ENCODE measurements around the gene ERF. TPM values are rescaled to one million over a fixed set of nuclear protein-coding genes. Genes with fewer than 3 reads are reported as not detected.

The ERF gene
- total RNA-seq, 6 experiments from 2014 or later: 74.7 to 87.8 (median 78.8) TPM

DNA sequence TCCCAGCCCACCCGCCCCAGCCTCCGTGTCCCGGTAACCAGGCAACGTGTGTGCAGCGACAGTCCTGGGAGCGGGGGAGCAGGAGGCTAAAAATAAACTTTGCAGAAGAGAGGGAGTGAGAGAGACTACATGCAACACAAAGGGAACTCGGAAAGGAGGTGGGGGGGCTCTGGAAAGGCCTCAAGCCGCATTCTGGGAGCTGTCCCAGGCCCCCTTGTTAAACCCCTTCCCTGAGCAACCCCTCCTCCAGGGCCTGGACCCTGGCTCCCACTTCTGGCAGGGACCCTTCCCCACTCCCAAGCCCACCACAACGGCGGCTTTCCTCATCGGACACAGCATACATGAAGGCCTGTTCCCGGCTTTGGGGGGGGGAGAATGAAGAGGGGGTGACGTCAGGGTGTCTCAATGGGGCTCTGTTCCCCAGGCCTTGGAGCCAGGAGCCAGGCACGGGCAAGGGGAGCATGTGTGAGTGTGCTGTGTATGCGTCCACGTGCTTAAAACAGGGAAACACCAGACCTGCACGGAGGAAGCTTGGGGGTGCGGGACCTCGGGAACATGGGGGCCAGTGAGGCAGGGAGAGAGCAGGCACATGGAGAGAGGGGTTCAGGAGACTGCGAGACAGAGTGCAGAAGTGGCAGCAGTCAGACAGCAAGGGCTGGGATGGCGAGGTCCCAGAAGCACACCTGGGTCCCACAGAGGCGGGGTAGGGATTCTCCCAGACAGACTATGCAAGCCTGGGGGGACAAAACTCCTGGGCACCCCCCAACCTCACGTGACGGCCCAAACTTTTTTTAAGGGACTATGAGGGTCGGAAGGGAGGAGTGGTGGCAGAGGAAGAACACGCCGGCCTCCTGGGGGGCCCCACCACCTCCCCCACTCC is 2.3 kb downstream of the ERF start:
- peaks cover 3% of the 10 kb centered on the region; the same call in 1 of the 2 replicates for H3K27me3 Mint-ChIP-seq (ENCODE audit: insufficient read depth)
- peaks cover 40% of the 10 kb centered on the region for H3K4me1 Mint-ChIP-seq (ENCODE audit: low read depth)
- H3K36me3 Mint-ChIP-seq (ENCODE audit: low read depth): peaks cover 9% of the 10 kb centered on the region
- TF ChIP-seq, protein P1, sequence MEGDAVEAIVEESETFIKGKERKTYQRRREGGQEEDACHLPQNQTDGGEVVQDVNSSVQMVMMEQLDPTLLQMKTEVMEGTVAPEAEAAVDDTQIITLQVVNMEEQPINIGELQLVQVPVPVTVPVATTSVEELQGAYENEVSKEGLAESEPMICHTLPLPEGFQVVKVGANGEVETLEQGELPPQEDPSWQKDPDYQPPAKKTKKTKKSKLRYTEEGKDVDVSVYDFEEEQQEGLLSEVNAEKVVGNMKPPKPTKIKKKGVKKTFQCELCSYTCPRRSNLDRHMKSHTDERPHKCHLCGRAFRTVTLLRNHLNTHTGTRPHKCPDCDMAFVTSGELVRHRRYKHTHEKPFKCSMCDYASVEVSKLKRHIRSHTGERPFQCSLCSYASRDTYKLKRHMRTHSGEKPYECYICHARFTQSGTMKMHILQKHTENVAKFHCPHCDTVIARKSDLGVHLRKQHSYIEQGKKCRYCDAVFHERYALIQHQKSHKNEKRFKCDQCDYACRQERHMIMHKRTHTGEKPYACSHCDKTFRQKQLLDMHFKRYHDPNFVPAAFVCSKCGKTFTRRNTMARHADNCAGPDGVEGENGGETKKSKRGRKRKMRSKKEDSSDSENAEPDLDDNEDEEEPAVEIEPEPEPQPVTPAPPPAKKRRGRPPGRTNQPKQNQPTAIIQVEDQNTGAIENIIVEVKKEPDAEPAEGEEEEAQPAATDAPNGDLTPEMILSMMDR (IDR thresholded peaks at IDR 0.05): no peak
- DNase-seq: peak; percentile 66
- H3K9me3 Mint-ChIP-seq: no peaks in the 10 kb centered on the region; the same call in 1 of the 2 replicates
- peak overlapping the region; percentile 99 for H3K27ac Mint-ChIP-seq
- peak overlapping the region; percentile 98 for H3K4me3 Mint-ChIP-seq

GRCh38 chr19:42251572-42252358 is 3.2 kb downstream of the ERF start:
- TF ChIP-seq, protein P1 (IDR thresholded peaks at IDR 0.05): no peak
- peak overlapping the region; percentile 99 for H3K27ac Mint-ChIP-seq
- no peaks in the 10 kb centered on the region; the same call in 1 of the 2 replicates for H3K9me3 Mint-ChIP-seq
- H3K27me3 Mint-ChIP-seq (ENCODE audit: insufficient read depth): peaks cover 3% of the 10 kb centered on the region; the same call in 1 of the 2 replicates
- H3K36me3 Mint-ChIP-seq (ENCODE audit: low read depth): peaks cover 9% of the 10 kb centered on the region
- peak overlapping the region; percentile 98 for H3K4me3 Mint-ChIP-seq
- H3K4me1 Mint-ChIP-seq (ENCODE audit: low read depth): peaks cover 43% of the 10 kb centered on the region
- DNase-seq: no peak

GRCh38 chr19:42250666-42251531 is 4.0 kb downstream of the ERF start:
- no peak for DNase-seq
- Mint-ChIP-seq H3K27me3 (ENCODE audit: insufficient read depth) (peaks cover 3% of the 10 kb centered on the region; the same call in 1 of the 2 replicates), H3K9me3 (no peaks in the 10 kb centered on the region; the same call in 1 of the 2 replicates), H3K4me3 (peak overlapping the region; percentile 75), H3K4me1 (ENCODE audit: low read depth) (peaks cover 43% of the 10 kb centered on the region), H3K36me3 (ENCODE audit: low read depth) (peaks cover 9% of the 10 kb centered on the region), H3K27ac (peak overlapping the region; percentile 99)
- TF ChIP-seq, protein P1 (IDR thresholded peaks at IDR 0.05): no peak

GRCh38 chr19:42250183-42250665 is 4.7 kb downstream of the ERF start:
- TF ChIP-seq, protein P1 (IDR thresholded peaks at IDR 0.05): no peak
- peaks cover 9% of the 10 kb centered on the region for H3K36me3 Mint-ChIP-seq (ENCODE audit: low read depth)
- H3K4me3 Mint-ChIP-seq: no peak overlapping the region
- peaks cover 6% of the 10 kb centered on the region for H3K27me3 Mint-ChIP-seq (ENCODE audit: insufficient read depth)
- no peaks in the 10 kb centered on the region; the same call in 1 of the 2 replicates for H3K9me3 Mint-ChIP-seq
- DNase-seq: no peak
- peak overlapping the region; percentile 70 for H3K27ac Mint-ChIP-seq
- peaks cover 46% of the 10 kb centered on the region for H3K4me1 Mint-ChIP-seq (ENCODE audit: low read depth)

- no peak for DNase-seq
- Mint-ChIP-seq H3K36me3 (ENCODE audit: low read depth) (peaks cover 9% of the 10 kb centered on the region), H3K4me3 (no peak overlapping the region), H3K4me1 (ENCODE audit: low read depth) (peaks cover 51% of the 10 kb centered on the region), H3K9me3 (no peaks in the 10 kb centered on the region; the same call in 1 of the 2 replicates), H3K27ac (peak overlapping the region; percentile 73), H3K27me3 (ENCODE audit: insufficient read depth) (peaks cover 8% of the 10 kb centered on the region)
- TF ChIP-seq, protein P1 (IDR thresholded peaks at IDR 0.05): no peak
These were observed 5.2 kb downstream of the ERF start for GRCh38 chr19:42249769-42250168.
